Mesendoderm (in vitro differentiated cells): ENCODE data around the gene PCSK2.

Experiments
- DNase-seq: peaks from one replicate; pipeline ENCODE4 v3.0.0; 2013
- H2AK5ac ChIP-seq: 2 replicates; pipeline ENCODE4 v1.6.1; 2013; ENCODE audit warnings: low read length, inconsistent platforms
- H2BK120ac ChIP-seq: 2 replicates; pipeline ENCODE4 v1.6.1; 2013; ENCODE audit warnings: low read depth, mild to moderate bottlenecking, low read length, moderate library complexity, mixed read lengths
- H2BK15ac ChIP-seq: replicated peaks from 2 replicates; pipeline ENCODE4 v1.6.1; 2013; ENCODE audit warnings: low read depth, mild to moderate bottlenecking, moderate library complexity
- H2BK5ac ChIP-seq: 2 replicates; pipeline ENCODE4 v1.6.1; 2013; ENCODE audit warnings: low read length, inconsistent platforms
- H3K18ac ChIP-seq: 2 replicates; pipeline ENCODE4 v1.6.1; 2013; ENCODE audit warnings: mild to moderate bottlenecking, low read length, mixed read lengths
- H3K23ac ChIP-seq: one replicate; pipeline ENCODE4 v1.6.1; 2013; ENCODE audit warnings: low read length
- H3K27ac ChIP-seq: 2 replicates; pipeline ENCODE4 v1.5.1; 2013; ENCODE audit warnings: low read depth, mild to moderate bottlenecking, inconsistent platforms, low read length, moderate library complexity
- H3K27me3 ChIP-seq: 2 replicates; pipeline ENCODE4 v1.6.1; 2013; ENCODE audit warnings: low read length, control low read depth, mild to moderate bottlenecking, inconsistent platforms; ENCODE audit not compliant: insufficient read depth, poor library complexity
- H3K36me3 ChIP-seq: 2 replicates; pipeline ENCODE4 v1.6.1; 2013; ENCODE audit warnings: low read length, inconsistent platforms; ENCODE audit not compliant: control insufficient read depth, insufficient read depth
- H3K4ac ChIP-seq: one replicate; pipeline ENCODE4 v1.6.1; 2013; ENCODE audit warnings: low read depth, mild to moderate bottlenecking, low read length, moderate library complexity
- H3K4me1 ChIP-seq: 2 replicates; pipeline ENCODE4 v1.6.1; 2013; ENCODE audit warnings: low read depth, low read length, inconsistent platforms; ENCODE audit not compliant: control insufficient read depth
- H3K4me2 ChIP-seq: 2 replicates; pipeline ENCODE4 v1.6.1; 2013; ENCODE audit warnings: low read length
- H3K4me3 ChIP-seq: 2 replicates; pipeline ENCODE4 v1.5.1; 2013; ENCODE audit warnings: mild to moderate bottlenecking, low read length
- H3K56ac ChIP-seq: one replicate; pipeline ENCODE4 v1.6.1; 2013; ENCODE audit warnings: low read length
- H3K79me1 ChIP-seq: 2 replicates; pipeline ENCODE4 v1.6.1; 2013; ENCODE audit warnings: low read length, inconsistent platforms
- H3K79me2 ChIP-seq: 2 replicates; pipeline ENCODE4 v1.6.1; 2013; ENCODE audit warnings: mild to moderate bottlenecking, low read length; ENCODE audit not compliant: control insufficient read depth, insufficient read depth
- H3K9ac ChIP-seq: 2 replicates; pipeline ENCODE4 v1.6.1; 2013; ENCODE audit warnings: low read length, inconsistent platforms
- H4K5ac ChIP-seq: one replicate; pipeline ENCODE4 v1.6.1; 2013; ENCODE audit warnings: low read length
- H4K8ac ChIP-seq: one replicate; pipeline ENCODE4 v1.6.1; 2013; ENCODE audit warnings: low read depth, mild to moderate bottlenecking, control low read depth, low read length, moderate library complexity
- WGBS: extraction: QIAGEN DNeasy Blood & Tissue Kit; methylation state at CpG from one replicate; pipeline ENCODE4 v1.1.7; 2013; ENCODE audit warnings: low lambda C conversion rate, missing lambda C conversion rate; ENCODE audit not compliant: insufficient coverage; ENCODE audit errors: extremely low coverage; 5-methylcytosine and 5-hydroxymethylcytosine counted together

PCSK2 gene

DNA sequence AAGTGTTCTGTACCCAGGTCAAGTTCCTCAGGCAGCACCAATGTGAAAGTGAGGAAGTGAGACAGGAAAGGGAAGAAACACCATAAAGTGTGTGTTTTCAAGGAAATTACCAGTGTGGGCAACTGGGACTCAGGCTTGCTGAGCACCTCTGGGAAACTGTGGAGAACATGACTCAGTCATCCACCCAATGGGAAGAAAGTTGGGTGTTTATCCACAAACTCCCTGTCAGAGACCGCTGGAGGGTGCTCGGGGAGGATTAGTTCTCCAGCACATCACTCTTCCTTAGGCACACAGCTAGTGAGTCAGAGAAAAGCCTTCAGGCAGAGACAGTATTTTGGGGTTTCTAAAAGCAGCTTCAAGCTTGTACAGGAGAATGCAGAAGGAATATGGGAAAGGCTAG, 93.6 kb downstream of the PCSK2 start:
- no CpG with 5 or more reads among the region's 2 CpGs for WGBS
- no peak for DNase-seq
- no peaks in the 10 kb centered on the region for H3K36me3 ChIP-seq

DNA sequence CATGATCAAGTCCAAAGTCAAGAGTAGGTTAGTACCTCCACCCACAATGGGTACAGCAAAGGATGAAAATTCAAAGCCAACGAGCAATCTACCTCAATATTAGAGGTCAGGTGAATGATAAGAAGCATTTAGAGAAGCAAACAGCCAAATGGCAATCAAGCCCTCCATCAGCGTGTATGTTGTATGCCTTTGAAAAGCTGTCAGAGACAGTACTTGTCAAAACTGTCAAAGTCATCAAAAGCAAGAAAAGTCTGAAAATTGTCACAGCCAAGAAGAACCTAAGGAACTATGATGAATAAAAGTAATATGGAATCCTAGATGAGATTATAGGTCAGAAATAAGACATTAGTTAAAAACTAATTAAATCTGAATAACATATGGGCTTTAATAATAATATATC, 99.3 kb downstream of the PCSK2 start:
- Histone ChIP-seq H3K4me2 (no peak overlapping the region), H3K79me1 (no peaks in the 10 kb centered on the region), H3K27me3 (no peaks in the 10 kb centered on the region), H3K9ac (no peak overlapping the region), H4K5ac (no peak overlapping the region), H3K4ac (no peak overlapping the region), H2AK5ac (no peak overlapping the region), H2BK5ac (no peak overlapping the region), H2BK15ac (no peak overlapping the region), H3K56ac (no peak overlapping the region), H3K4me1 (no peaks in the 10 kb centered on the region), H3K27ac (no peak overlapping the region), H2BK120ac (no peak overlapping the region), H3K36me3 (no peaks in the 10 kb centered on the region), H3K23ac (no peak overlapping the region), H3K18ac (no peak overlapping the region), H3K79me2 (no peaks in the 10 kb centered on the region), H4K8ac (no peak overlapping the region), H3K4me3 (no peak overlapping the region)
- no peak for DNase-seq
- no CpG with 5 or more reads among the region's 2 CpGs for WGBS

More for the DNA sequence above, 93.6 kb downstream of the PCSK2 start:
- no peak overlapping the region for H4K8ac ChIP-seq
- H3K4me1 ChIP-seq: no peaks in the 10 kb centered on the region
- H4K5ac ChIP-seq: no peak overlapping the region
- no peak overlapping the region for H2BK15ac ChIP-seq
- no peak overlapping the region for H3K56ac ChIP-seq
- H3K79me1 ChIP-seq: no peaks in the 10 kb centered on the region
- H3K79me2 ChIP-seq: no peaks in the 10 kb centered on the region
- no peak overlapping the region for H2BK120ac ChIP-seq
- H3K4me3 ChIP-seq: no peak overlapping the region
- H2AK5ac ChIP-seq: no peak overlapping the region
- H3K9ac ChIP-seq: no peak overlapping the region
- H3K4me2 ChIP-seq: no peak overlapping the region
- no peak overlapping the region for H3K4ac ChIP-seq
- no peak overlapping the region for H2BK5ac ChIP-seq
- H3K18ac ChIP-seq: no peak overlapping the region
- H3K27me3 ChIP-seq: no peaks in the 10 kb centered on the region
- H3K23ac ChIP-seq: no peak overlapping the region
- H3K27ac ChIP-seq: no peak overlapping the region

DNA sequence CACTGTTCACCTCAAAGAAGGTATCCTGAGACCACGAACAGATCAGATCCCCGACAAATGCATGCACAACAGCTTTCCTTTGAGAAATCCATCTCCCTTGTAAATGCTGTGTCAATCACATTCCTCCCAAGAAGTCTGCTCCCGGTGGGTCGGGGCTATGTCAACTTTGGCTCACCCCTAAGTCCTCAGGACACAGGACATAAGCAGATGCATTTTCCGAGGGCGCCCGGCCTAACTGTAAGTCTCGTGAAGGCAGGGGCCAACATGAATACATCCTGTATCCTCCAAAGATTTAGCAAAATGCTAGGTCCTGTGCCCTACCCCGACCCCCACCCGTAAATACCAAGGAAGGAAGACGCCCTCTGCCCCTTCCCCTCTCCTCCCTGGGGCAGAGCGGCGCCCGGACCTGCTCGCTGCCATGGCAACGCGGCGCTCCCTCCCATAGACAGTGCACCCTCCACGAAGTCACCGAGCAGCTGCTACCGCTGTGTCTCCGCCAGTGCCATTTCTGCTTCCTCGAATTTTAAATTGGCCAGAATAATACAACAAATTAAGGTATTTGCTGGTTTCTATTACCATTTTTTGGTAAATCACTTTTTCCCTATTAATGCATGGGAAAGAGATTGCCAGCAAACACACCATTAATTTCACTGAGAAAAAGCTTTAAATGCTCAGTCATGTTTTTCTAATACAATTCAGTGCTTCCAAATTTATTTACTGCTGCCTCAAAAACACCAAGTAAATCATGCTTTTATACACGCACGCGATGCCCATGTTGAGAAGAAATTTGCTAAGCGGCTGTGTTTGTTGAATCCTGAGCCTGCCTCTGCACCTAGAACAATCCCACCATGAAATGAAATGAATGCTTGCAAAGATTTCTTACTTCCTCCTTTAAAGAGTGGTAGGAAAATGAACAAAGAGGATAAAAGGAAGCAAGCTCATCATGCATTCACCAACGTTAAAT, 100.6 kb downstream of the PCSK2 start:
- WGBS: no CpG with 5 or more reads among the region's 28 CpGs
- H2AK5ac ChIP-seq: no peak overlapping the region
- H3K23ac ChIP-seq: no peak overlapping the region
- H3K27ac ChIP-seq: no peak overlapping the region
- no peak overlapping the region for H2BK15ac ChIP-seq
- H3K79me2 ChIP-seq: no peaks in the 10 kb centered on the region
- no peak overlapping the region for H3K4me2 ChIP-seq
- H3K56ac ChIP-seq: no peak overlapping the region
- H4K5ac ChIP-seq: no peak overlapping the region
- H3K18ac ChIP-seq: no peak overlapping the region
- H3K4me3 ChIP-seq: no peak overlapping the region
- H2BK120ac ChIP-seq: no peak overlapping the region
- H3K79me1 ChIP-seq: no peaks in the 10 kb centered on the region
- no peak overlapping the region for H4K8ac ChIP-seq
- no peaks in the 10 kb centered on the region for H3K36me3 ChIP-seq
- no peaks in the 10 kb centered on the region for H3K4me1 ChIP-seq
- no peak overlapping the region for H3K4ac ChIP-seq
- H3K27me3 ChIP-seq: no peaks in the 10 kb centered on the region
- H3K9ac ChIP-seq: no peak overlapping the region
- DNase-seq: no peak
- no peak overlapping the region for H2BK5ac ChIP-seq

DNA sequence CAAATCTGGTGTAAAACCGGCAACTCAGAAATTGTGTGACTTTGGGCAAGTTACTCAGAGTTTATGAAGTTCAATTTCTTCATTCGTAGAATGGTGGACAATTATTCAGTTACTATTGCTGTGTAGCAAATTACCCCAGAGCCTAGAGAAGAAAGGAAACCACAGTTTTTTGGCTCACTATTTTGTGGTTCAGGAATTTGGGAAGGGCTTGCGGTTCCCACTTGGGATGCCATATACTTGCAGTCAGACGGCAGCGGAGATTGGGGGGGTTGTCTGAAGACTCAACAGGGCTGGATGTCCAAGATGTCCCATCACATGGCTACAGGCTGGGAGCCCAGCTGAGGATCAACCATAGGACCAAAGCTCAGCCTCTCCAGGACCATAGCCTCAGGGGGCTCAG, 108.1 kb downstream of the PCSK2 start:
- Histone ChIP-seq H2BK15ac (no peak overlapping the region), H2BK120ac (no peak overlapping the region), H3K56ac (no peak overlapping the region), H2BK5ac (no peak overlapping the region), H3K4me1 (no peaks in the 10 kb centered on the region), H2AK5ac (no peak overlapping the region), H3K79me1 (no peaks in the 10 kb centered on the region), H4K8ac (no peak overlapping the region), H3K79me2 (no peaks in the 10 kb centered on the region), H4K5ac (no peak overlapping the region), H3K27ac (no peak overlapping the region), H3K4ac (no peak overlapping the region), H3K27me3 (no peaks in the 10 kb centered on the region), H3K36me3 (no peaks in the 10 kb centered on the region), H3K4me3 (no peak overlapping the region), H3K23ac (no peak overlapping the region), H3K4me2 (no peak overlapping the region), H3K18ac (no peak overlapping the region), H3K9ac (no peak overlapping the region)
- DNase-seq: no peak
- WGBS: no CpG with 5 or more reads among the region's 5 CpGs

DNA sequence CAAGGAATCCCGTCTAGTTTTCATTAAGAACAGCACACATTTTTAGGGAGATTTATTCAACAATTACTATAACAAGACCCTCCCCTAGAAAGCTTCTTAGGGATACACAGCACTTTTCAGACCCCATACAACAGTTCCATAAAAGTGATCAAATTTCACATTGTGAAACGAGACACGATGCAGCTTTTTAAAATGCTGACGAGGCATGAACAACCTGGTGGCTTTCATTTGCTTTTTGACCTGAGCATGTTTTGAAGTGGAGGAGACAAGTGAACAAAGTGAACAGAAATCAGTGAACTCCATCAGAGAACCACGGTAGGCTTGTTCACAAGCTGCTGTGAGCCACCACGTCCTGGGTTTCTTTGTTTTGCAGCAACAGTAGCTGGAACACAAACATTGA, 112.2 kb downstream of the PCSK2 start:
- Histone ChIP-seq H3K56ac (no peak overlapping the region), H4K5ac (no peak overlapping the region), H2BK5ac (no peak overlapping the region), H3K18ac (no peak overlapping the region), H2AK5ac (no peak overlapping the region), H3K23ac (no peak overlapping the region), H3K79me2 (no peaks in the 10 kb centered on the region), H3K4ac (no peak overlapping the region), H4K8ac (no peak overlapping the region), H3K4me3 (no peak overlapping the region), H3K9ac (no peak overlapping the region), H2BK120ac (no peak overlapping the region), H3K27me3 (no peaks in the 10 kb centered on the region), H3K4me2 (no peak overlapping the region), H3K79me1 (no peaks in the 10 kb centered on the region), H3K27ac (no peak overlapping the region), H2BK15ac (no peak overlapping the region), H3K36me3 (no peaks in the 10 kb centered on the region), H3K4me1 (no peaks in the 10 kb centered on the region)
- DNase-seq: no peak
- no CpG with 5 or more reads among the region's 6 CpGs for WGBS

DNA sequence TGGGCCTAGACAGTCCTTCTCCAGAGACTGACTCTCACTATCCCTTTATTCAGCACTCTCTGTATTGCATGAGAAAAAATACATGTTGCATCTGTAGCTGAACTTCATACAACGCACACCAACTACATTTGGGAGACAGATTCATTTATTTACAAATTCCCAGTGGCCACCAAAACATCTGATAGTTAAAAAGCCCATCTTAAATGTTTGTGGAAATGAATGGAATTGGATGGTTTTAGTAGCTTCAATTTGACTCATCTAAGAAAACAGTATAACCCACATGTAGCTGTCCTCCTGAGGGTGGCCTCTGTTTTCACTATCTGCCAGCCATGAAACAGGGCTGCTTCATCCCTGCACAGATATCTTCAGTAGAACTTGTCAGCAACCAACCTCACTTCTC, 116.3 kb downstream of the PCSK2 start:
- no peaks in the 10 kb centered on the region for H3K79me2 ChIP-seq
- no peak overlapping the region for H3K18ac ChIP-seq
- no peak overlapping the region for H3K4ac ChIP-seq
- H3K27me3 ChIP-seq: no peaks in the 10 kb centered on the region
- no peak overlapping the region for H3K23ac ChIP-seq
- no peak overlapping the region for H3K4me2 ChIP-seq
- no peaks in the 10 kb centered on the region for H3K36me3 ChIP-seq
- H4K5ac ChIP-seq: no peak overlapping the region
- H2BK15ac ChIP-seq: no peak overlapping the region
- H2BK5ac ChIP-seq: no peak overlapping the region
- no peak overlapping the region for H2AK5ac ChIP-seq
- H3K9ac ChIP-seq: no peak overlapping the region
- no CpG with 5 or more reads among the region's 1 CpG for WGBS
- H2BK120ac ChIP-seq: no peak overlapping the region
- DNase-seq: no peak
- no peaks in the 10 kb centered on the region for H3K79me1 ChIP-seq
- no peak overlapping the region for H3K27ac ChIP-seq
- no peaks in the 10 kb centered on the region for H3K4me1 ChIP-seq
- H3K56ac ChIP-seq: no peak overlapping the region
- H3K4me3 ChIP-seq: no peak overlapping the region
- H4K8ac ChIP-seq: no peak overlapping the region
